ENCODE data around the gene SLC17A2. TPM values are rescaled to one million over a fixed set of nuclear protein-coding genes. Genes with fewer than 3 reads are reported as not detected.

SLC17A2 gene
- total RNA-seq, 1 donor from 2014 or later, result not detected

DNA sequence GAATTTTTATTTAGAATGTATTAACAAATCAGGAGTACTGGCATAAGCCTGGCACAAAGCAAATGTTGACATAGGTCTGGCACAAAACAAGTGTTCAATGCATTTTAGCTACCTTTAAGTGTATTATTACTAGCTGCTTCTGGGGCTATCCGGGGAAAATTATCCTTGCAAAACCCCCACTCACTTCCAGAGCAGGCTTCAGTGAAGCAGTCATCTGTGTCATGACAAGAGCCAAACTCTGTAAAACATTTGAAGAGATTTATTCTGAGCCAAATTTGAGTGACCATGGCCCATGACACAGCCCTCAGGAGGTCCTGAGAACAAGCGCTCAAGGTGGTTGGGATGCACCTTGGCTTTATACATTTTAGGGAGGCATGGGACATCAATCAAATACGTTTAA is 25.7 kb upstream of the SLC17A2 start:
- Mint-ChIP-seq H3K27me3 (no peaks in the 10 kb centered on the region), H3K9me3 (peaks cover 29% of the 10 kb centered on the region)

GRCh38 chr6:25954756-25955155 is 24.3 kb upstream of the SLC17A2 start:
- TF ChIP-seq, protein P1, sequence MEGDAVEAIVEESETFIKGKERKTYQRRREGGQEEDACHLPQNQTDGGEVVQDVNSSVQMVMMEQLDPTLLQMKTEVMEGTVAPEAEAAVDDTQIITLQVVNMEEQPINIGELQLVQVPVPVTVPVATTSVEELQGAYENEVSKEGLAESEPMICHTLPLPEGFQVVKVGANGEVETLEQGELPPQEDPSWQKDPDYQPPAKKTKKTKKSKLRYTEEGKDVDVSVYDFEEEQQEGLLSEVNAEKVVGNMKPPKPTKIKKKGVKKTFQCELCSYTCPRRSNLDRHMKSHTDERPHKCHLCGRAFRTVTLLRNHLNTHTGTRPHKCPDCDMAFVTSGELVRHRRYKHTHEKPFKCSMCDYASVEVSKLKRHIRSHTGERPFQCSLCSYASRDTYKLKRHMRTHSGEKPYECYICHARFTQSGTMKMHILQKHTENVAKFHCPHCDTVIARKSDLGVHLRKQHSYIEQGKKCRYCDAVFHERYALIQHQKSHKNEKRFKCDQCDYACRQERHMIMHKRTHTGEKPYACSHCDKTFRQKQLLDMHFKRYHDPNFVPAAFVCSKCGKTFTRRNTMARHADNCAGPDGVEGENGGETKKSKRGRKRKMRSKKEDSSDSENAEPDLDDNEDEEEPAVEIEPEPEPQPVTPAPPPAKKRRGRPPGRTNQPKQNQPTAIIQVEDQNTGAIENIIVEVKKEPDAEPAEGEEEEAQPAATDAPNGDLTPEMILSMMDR (conservative IDR thresholded peaks at IDR 0.05), result no peak
- Mint-ChIP-seq H3K9me3 (peaks cover 17% of the 10 kb centered on the region), H3K4me3 (no peak overlapping the region), H3K27me3 (no peaks in the 10 kb centered on the region), H3K36me3 (no peaks in the 10 kb centered on the region), H3K4me1 (ENCODE audit: unreplicated experiment) (no peaks in the 10 kb centered on the region), H3K27ac (no peak overlapping the region)
- DNase-seq (ENCODE audit: extremely low spot score, unreplicated experiment), result no peak

More for the DNA sequence above, 25.7 kb upstream of the SLC17A2 start:
- H3K27ac Mint-ChIP-seq, result no peak overlapping the region
- no peaks in the 10 kb centered on the region for H3K36me3 Mint-ChIP-seq
- H3K4me1 Mint-ChIP-seq (ENCODE audit: unreplicated experiment), result no peaks in the 10 kb centered on the region
- no peak overlapping the region for H3K4me3 Mint-ChIP-seq
- no peak for DNase-seq (ENCODE audit: extremely low spot score, unreplicated experiment)
- TF ChIP-seq, protein P1 (conservative IDR thresholded peaks at IDR 0.05), result no peak

GRCh38 chr6:25953733-25954132 is 23.2 kb upstream of the SLC17A2 start:
- no peak overlapping the region for H3K27ac Mint-ChIP-seq
- no peaks in the 10 kb centered on the region for H3K36me3 Mint-ChIP-seq
- H3K4me1 Mint-ChIP-seq (ENCODE audit: unreplicated experiment), result no peaks in the 10 kb centered on the region
- no peaks in the 10 kb centered on the region for H3K27me3 Mint-ChIP-seq
- TF ChIP-seq, protein P1 (conservative IDR thresholded peaks at IDR 0.05), result no peak
- no peak overlapping the region for H3K4me3 Mint-ChIP-seq
- DNase-seq (ENCODE audit: extremely low spot score, unreplicated experiment), result no peak
- peaks cover 7% of the 10 kb centered on the region for H3K9me3 Mint-ChIP-seq

- H3K27me3 Mint-ChIP-seq, result no peaks in the 10 kb centered on the region
- no peaks in the 10 kb centered on the region for H3K36me3 Mint-ChIP-seq
- no peak overlapping the region for H3K4me3 Mint-ChIP-seq
- no peak overlapping the region for H3K27ac Mint-ChIP-seq
- no peaks in the 10 kb centered on the region for H3K4me1 Mint-ChIP-seq (ENCODE audit: unreplicated experiment)
- no peaks in the 10 kb centered on the region for H3K9me3 Mint-ChIP-seq
- DNase-seq (ENCODE audit: extremely low spot score, unreplicated experiment), result no peak
- TF ChIP-seq, protein P1 (conservative IDR thresholded peaks at IDR 0.05), result no peak
Observed at GRCh38 chr6:25952535-25952934, 22.0 kb upstream of the SLC17A2 start.

GRCh38 chr6:25951296-25952032 is 21.0 kb upstream of the SLC17A2 start:
- TF ChIP-seq, protein P1 (conservative IDR thresholded peaks at IDR 0.05), result no peak
- Mint-ChIP-seq H3K9me3 (no peaks in the 10 kb centered on the region), H3K27ac (no peak overlapping the region), H3K36me3 (no peaks in the 10 kb centered on the region), H3K4me3 (no peak overlapping the region), H3K4me1 (ENCODE audit: unreplicated experiment) (no peaks in the 10 kb centered on the region), H3K27me3 (no peaks in the 10 kb centered on the region)
- no peak for DNase-seq (ENCODE audit: extremely low spot score, unreplicated experiment)

Data from type B pancreatic cell (in vitro differentiated cells).